Neuron (in vitro differentiated cells): ENCODE data around the gene KIF22.
A peak's percentile ranks its signal among the peaks of the same experiment; 100 is the strongest.

Experiments
- H2AFZ ChIP-seq: one replicate; pipeline ENCODE4 v1.6.1; 2013; ENCODE audit warnings: low read depth, mild to moderate bottlenecking, inconsistent platforms, low read length, moderate library complexity
- H3K27me3 ChIP-seq: one replicate; pipeline ENCODE4 v1.6.1; 2013; ENCODE audit warnings: low read length; ENCODE audit not compliant: insufficient read depth
- H3K36me3 ChIP-seq: one replicate; pipeline ENCODE4 v1.6.1; 2013; ENCODE audit warnings: low read length; ENCODE audit not compliant: insufficient read depth
- H3K4me1 ChIP-seq: one replicate; pipeline ENCODE4 v1.6.1; 2013; ENCODE audit warnings: low read length; ENCODE audit not compliant: insufficient read depth
- H3K4me3 ChIP-seq: 2 replicates; pipeline ENCODE4 v1.5.1; 2013; ENCODE audit warnings: mild to moderate bottlenecking, low read length, moderate library complexity
- H3K9me3 ChIP-seq: one replicate; pipeline ENCODE4 v1.6.1; 2013; ENCODE audit warnings: low read length

Gene KIF22

GRCh38 chr16:29809850-29810698 is 19.5 kb downstream of the KIF22 start:
- Histone ChIP-seq H3K4me3 (peak overlapping the region; percentile 83), H3K9me3 (no peaks in the 10 kb centered on the region), H3K36me3 (peaks cover 16% of the 10 kb centered on the region), H2AFZ (no peak overlapping the region), H3K4me1 (peaks cover 56% of the 10 kb centered on the region), H3K27me3 (no peaks in the 10 kb centered on the region)

GRCh38 chr16:29810699-29811169 is 20.2 kb downstream of the KIF22 start:
- no peaks in the 10 kb centered on the region for H3K9me3 ChIP-seq
- peak overlapping the region; percentile 83 for H3K4me3 ChIP-seq
- no peaks in the 10 kb centered on the region for H3K27me3 ChIP-seq
- H3K4me1 ChIP-seq, result peaks cover 62% of the 10 kb centered on the region
- no peak overlapping the region for H2AFZ ChIP-seq
- peaks cover 16% of the 10 kb centered on the region for H3K36me3 ChIP-seq

GRCh38 chr16:29811170-29811895 is 20.8 kb downstream of the KIF22 start:
- Histone ChIP-seq H3K4me3 (peak overlapping the region; percentile 83), H3K36me3 (peaks cover 16% of the 10 kb centered on the region), H2AFZ (no peak overlapping the region), H3K27me3 (no peaks in the 10 kb centered on the region), H3K9me3 (no peaks in the 10 kb centered on the region), H3K4me1 (peaks cover 62% of the 10 kb centered on the region)

GRCh38 chr16:29811896-29812665 is 21.5 kb downstream of the KIF22 start, which contains the start of gene PRRT2:
TSS of gene PRRT2 (plus strand) at chr16:29812193. CDS start at chr16:29813055, 862 bp downstream.
- H2AFZ ChIP-seq, result no peak within 1 kb of the TSS
- peak within 1 kb of the TSS; percentile 83 for H3K4me3 ChIP-seq
- H3K4me1 ChIP-seq, result peaks cover 66% of the 10 kb centered on the region
- H3K9me3 ChIP-seq, result no peaks in the 10 kb centered on the region
- peaks cover 16% of the 10 kb centered on the region for H3K36me3 ChIP-seq
- H3K27me3 ChIP-seq, result no peaks in the 10 kb centered on the region

GRCh38 chr16:29812754-29813643 is 22.4 kb downstream of the KIF22 start:
- H2AFZ ChIP-seq, result no peak overlapping the region
- no peaks in the 10 kb centered on the region for H3K27me3 ChIP-seq
- H3K9me3 ChIP-seq, result no peaks in the 10 kb centered on the region
- H3K4me3 ChIP-seq, result peak overlapping the region; percentile 83
- peaks cover 68% of the 10 kb centered on the region for H3K4me1 ChIP-seq
- H3K36me3 ChIP-seq, result peaks cover 18% of the 10 kb centered on the region

GRCh38 chr16:29813644-29814562 is 23.4 kb downstream of the KIF22 start:
- peaks cover 21% of the 10 kb centered on the region for H3K36me3 ChIP-seq
- H3K27me3 ChIP-seq, result no peaks in the 10 kb centered on the region
- H3K4me1 ChIP-seq, result peaks cover 59% of the 10 kb centered on the region
- H3K9me3 ChIP-seq, result no peaks in the 10 kb centered on the region
- H3K4me3 ChIP-seq, result peak overlapping the region; percentile 83
- no peak overlapping the region for H2AFZ ChIP-seq

- peaks cover 24% of the 10 kb centered on the region for H3K36me3 ChIP-seq
These were observed 24.0 kb downstream of the KIF22 start for GRCh38 chr16:29814592-29814991.

GRCh38 chr16:29815032-29815721 is 24.6 kb downstream of the KIF22 start:
- H3K36me3 ChIP-seq, result peaks cover 26% of the 10 kb centered on the region
- H2AFZ ChIP-seq, result no peak overlapping the region
- H3K4me1 ChIP-seq, result peaks cover 47% of the 10 kb centered on the region
- H3K27me3 ChIP-seq, result no peaks in the 10 kb centered on the region
- H3K9me3 ChIP-seq, result no peaks in the 10 kb centered on the region
- peak overlapping the region; percentile 16 for H3K4me3 ChIP-seq

More at GRCh38 chr16:29814592-29814991, 24.0 kb downstream of the KIF22 start:
- H3K27me3 ChIP-seq, result no peaks in the 10 kb centered on the region
- H3K9me3 ChIP-seq, result no peaks in the 10 kb centered on the region
- H3K4me1 ChIP-seq, result peaks cover 53% of the 10 kb centered on the region
- no peak overlapping the region for H3K4me3 ChIP-seq
- no peak overlapping the region for H2AFZ ChIP-seq

GRCh38 chr16:29815793-29816693 is 25.5 kb downstream of the KIF22 start, which contains the start of gene PAGR1:
TSS of gene PAGR1 (plus strand) at chr16:29816152. CDS start at chr16:29816526, 374 bp downstream.
- H3K4me3 ChIP-seq, result peak within 1 kb of the TSS; percentile 67
- peaks cover 39% of the 10 kb centered on the region for H3K4me1 ChIP-seq
- H2AFZ ChIP-seq, result peak within 1 kb of the TSS; percentile 7
- H3K9me3 ChIP-seq, result no peaks in the 10 kb centered on the region
- no peaks in the 10 kb centered on the region for H3K27me3 ChIP-seq
- peaks cover 24% of the 10 kb centered on the region for H3K36me3 ChIP-seq

- H2AFZ ChIP-seq, result peak overlapping the region; percentile 7
- H3K27me3 ChIP-seq, result no peaks in the 10 kb centered on the region
- H3K4me3 ChIP-seq, result peak overlapping the region; percentile 67
- peaks cover 24% of the 10 kb centered on the region for H3K36me3 ChIP-seq
- no peaks in the 10 kb centered on the region for H3K9me3 ChIP-seq
- H3K4me1 ChIP-seq, result peaks cover 33% of the 10 kb centered on the region
These were observed 26.3 kb downstream of the KIF22 start for GRCh38 chr16:29816694-29817441.
